ENCODE measurements around the gene CENPS.
"Not testable (repeated sequence)": the region's sequence is repeated elsewhere in the genome, so short reads cannot be mapped to it uniquely, and the experiment has no call there.

CENPS gene

GRCh38 chr1:10430216-10431069 is at the start of gene CENPS:
Gene CENPS, plus strand, starts transcription at chr1:10430433. Its CDS starts 85 bp downstream, at chr1:10430518.
- DNase-seq = peak; percentile 95

DNA sequence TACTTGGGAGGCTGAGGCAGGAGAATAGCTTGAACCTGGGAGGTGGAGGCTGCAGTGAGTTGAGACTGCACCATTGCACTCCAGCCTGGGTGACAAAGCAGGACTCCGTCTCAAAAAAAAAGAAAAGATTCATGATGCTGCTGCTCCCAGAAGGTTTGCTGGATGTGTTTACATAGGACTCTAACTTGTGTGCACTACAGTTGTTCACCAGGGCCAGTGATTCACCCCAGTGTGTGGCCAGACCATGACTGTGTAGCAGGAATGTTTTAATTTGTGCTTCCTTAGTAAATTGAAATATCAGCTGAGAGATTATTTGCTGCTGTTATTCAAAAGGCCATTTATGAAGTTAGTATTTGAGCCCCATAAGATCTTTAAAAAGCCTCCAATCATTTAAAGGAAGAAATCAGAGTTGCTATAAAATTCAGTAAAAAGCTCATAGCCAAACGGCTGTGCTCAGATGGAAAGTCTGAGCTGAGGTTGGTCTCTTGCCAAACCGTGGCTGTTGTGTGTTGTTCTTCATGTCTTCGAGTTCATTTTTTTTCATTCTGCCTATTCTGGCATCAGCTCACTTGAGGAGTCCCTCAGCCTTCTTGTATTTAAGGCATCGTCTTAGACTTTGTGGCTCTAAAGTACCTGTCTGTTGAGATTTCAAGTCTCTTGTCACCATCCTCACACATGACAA is 49.5 kb upstream of the CENPS start:
- no peak for DNase-seq

GRCh38 chr1:10383630-10384029 is 46.6 kb upstream of the CENPS start:
- DNase-seq = no peak

DNA sequence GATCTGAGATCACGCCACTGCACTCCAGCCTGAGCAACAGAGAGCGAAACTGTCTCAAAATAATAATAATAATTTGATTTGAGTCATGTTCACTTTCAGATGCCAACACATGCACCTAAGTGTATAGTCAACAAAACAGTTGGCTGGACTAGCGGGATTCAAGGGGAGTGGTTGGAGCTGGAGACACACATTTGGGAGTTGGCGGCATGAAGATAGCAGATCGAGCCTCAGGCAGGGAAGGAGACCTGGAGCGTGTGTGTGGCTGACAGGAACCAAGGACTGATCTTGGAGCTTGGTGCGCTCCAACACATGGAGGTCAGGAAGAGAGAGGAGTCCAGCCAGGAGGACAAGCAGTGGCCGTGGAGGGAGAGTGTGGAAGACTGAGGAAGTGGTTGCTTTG is 46.0 kb upstream of the CENPS start:
- no peak for DNase-seq

DNA sequence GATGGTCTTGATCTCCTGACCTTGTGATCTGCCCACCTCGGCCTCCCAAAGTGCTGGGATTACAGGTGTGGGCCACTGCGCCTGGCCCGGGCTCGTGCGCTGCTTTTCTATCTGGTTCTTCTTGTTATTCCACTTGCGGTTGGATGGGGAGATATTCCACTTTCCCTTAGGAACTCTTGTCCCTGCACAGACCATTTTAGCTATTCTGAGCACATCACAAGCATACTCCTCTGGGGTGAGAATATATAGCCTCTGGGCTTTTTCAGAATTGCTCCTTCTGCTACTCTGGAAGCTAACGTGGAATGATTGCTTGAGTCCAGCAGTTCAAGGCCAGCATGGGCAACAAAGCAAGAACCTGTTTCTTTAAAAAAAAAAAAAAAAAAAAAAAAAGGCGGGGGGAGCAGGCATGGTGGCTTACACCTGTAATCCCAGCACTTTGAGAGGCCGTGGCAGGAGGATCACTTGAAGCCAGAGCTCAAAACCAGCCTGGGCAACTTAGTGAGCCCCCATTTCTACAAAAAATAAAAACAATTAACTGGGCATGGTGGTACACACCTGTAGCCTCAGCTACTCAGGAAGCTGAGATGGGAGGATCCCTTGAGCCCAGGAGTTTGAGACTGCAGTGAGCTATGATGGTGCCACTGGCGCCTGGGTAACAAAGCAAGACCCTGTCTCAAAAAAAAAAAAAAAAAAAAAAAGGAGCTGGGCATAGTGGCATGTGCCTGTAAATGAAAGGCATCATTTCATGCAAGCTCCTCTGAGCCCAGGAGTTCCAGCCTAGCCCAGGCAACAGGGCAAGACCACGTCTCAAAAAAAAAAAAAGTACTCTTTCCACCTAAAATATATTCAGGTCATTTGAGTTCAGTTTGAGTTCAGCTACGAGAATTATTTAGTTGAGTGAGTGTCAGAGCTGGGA is 43.2 kb upstream of the CENPS start:
- DNase-seq = no peak

- DNase-seq = no peak
These were observed 42.4 kb upstream of the CENPS start for GRCh38 chr1:10387677-10388386.

DNA sequence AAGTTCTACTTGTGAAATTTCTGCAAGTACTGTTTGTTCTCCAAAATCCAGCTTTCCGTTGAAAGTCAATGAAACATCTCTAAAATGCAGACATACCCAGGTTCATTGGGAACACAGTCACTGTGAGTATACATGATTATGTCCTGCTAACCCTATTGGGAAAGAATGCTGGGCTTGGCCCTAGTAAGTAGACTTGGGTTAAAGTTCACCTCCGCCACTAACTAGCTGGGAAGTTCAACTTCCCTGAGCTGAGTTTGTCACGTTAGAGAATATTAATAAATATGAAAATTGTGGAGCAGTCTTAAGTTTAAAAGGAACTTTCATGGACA is 41.9 kb upstream of the CENPS start:
- no peak for DNase-seq

- no peak for DNase-seq
These were observed 40.8 kb upstream of the CENPS start for GRCh38 chr1:10389271-10389973.

GRCh38 chr1:10396870-10397269 is 33.4 kb upstream of the CENPS start:
- no peak for DNase-seq

- DNase-seq = no peak
These were observed 31.9 kb upstream of the CENPS start for GRCh38 chr1:10398278-10398733.

DNA sequence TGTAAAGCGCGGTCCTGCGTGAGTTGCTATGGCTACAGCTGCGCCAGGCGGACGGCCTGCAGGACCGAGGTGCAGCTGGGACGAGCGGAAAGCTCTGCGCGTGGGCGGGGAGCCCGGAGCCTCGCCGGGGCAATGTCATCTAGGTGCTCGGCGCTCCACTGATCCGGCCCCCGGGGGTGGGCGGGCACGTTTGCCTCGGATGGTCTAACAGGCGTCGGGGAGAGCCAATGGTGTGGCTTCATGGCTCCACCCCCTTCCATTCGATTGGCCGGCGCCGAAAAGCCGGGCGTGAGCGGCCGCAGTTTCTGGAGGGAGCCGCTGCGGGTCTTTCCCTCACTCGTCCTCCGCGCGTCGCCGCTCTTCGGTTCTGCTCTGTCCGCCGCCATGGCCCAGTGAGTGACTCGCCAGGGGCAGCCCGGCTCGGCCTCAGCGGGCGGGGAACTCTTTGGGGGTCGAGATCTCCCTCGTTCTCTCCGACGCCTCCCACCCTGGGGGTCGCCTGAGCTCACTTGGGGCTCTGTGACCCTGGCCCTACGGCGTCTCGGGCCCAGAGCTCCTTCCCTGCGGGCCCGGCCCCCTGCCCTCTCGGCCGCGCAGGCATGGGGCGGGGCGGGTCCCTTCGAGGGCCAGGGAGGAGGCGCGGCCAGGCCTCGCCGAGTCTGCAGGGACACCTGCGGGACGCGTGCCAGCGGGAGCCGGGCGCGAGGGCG is 31.3 kb upstream of the CENPS start, which contains the start of gene PGD:
Gene PGD (plus strand): TSS at position 331 of the 710 bp plus-strand sequence. CDS start 54 bp downstream, at position 385.
- DNase-seq = peak; percentile 97

DNA sequence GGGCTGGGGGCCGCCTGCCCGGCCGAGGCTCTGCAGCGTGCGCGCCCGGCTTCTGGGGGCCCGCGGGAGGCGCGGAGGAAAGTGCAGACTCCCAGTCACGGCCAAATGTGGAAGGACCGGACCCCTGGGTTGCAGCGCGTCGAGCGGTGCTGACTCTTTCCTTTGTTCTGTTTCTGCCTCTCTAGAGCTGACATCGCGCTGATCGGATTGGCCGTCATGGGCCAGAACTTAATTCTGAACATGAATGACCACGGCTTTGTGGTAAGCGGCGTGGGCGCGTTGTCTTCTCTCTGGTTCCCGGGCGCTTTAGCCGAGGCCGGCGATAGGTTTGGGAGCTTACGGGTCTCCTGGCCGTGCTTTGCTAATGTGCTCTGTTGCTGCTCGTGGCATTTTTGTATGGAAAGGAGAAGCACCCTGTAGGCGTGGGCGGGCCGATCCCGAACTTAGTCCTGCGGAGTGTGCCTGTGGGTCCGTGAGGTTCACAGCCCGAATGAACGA is 30.7 kb upstream of the CENPS start:
- DNase-seq = no peak

DNA sequence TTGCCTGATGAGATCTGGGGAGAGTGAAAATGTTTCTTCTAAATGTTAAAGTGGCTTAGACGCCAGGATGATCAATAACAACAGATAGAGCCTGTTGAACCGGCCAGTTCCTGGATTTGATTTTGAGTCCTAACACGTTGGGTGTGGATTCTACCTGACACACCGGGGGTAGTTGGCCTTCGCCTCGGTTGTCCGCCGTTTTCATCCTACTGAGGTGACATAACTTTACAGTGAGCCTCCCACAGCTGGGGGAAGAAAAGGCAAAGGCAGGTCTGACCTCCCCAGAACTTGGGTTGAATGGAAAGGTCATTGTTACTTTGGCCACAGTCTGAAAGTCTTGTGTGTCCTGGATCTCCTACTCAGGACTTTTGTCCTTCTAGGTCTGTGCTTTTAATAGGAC is 30.2 kb upstream of the CENPS start:
- no peak for DNase-seq

GRCh38 chr1:10401281-10401680 is 29.0 kb upstream of the CENPS start:
- DNase-seq = no peak

DNA sequence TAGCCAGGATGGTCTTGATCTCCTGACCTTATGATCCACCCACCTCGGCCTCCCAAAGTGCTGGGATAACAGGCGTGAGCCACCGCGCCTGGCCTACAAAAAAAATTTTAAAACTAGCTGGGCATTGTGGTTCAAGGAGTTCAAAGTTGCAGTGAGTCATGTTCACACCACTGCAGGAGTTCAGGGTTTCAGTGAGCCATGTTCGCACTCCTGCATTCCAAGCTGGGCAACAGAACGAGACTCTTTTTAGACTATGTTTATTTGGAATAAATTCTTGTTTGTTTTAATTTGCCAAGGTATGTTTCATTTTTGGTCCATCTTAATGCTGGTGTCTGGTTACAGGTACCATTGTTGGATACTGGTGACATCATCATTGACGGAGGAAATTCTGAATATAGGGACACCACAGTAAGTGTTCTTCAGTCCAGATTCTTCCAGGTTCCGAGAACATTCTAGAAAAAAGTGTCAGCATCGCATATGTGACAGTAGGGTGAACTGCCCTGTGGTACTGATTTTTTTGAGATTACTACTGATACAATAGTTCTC is 27.4 kb upstream of the CENPS start:
- DNase-seq = no peak

DNA sequence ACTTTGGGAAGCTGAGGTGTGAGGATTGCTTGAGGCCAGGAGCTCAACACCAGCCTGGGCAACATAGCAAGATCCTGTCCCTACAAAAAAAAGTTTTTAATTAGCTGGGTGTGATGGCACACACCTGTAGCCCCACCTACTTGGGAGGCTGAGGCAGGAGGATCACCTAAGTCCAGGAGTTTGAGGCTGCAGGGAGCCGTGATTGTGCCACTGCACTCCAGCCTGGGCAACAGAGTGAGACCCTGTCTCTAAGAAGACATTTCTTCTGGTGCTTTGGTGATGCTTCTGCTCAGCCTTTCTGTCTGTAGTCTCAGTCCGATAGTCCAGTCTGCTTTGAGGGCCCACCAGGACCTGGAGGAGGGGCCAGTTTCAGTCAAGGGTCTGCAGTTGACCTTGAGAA is 23.0 kb upstream of the CENPS start:
- DNase-seq = no peak

DNA sequence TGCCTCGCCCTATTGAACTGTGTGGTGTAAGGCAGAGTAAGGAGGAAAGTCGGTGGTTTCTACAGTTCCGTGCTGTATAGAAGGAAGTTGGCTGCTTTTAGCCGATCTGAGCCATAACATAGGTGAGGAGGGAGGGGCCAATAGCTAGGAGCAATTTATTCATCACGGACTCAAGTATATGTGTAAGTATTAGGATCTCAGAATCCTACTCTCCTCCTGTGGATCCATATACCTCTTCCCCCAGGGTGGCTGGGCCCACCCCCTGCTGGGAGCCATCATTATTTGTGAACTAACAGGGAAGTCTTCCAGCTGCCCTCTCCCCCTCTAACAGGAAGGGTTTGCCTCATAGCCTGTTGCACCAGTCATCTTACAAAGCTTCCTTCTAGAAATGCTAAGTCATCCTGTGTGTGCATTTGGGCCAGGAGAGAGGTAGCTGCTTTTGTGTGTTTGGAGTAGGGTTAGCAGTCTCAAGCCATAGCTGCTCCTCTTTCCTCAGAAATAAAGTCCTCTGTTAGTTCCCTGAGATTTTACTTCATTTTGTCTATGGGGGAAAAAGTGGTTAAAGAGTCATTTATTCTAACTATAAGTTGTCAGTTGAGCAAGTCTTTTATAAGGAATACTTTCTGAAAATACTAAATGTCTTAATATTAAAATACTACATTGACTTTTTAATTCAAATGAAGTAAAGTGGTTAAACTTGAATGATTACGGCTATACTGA is 14.9 kb upstream of the CENPS start:
- no peak for DNase-seq

DNA sequence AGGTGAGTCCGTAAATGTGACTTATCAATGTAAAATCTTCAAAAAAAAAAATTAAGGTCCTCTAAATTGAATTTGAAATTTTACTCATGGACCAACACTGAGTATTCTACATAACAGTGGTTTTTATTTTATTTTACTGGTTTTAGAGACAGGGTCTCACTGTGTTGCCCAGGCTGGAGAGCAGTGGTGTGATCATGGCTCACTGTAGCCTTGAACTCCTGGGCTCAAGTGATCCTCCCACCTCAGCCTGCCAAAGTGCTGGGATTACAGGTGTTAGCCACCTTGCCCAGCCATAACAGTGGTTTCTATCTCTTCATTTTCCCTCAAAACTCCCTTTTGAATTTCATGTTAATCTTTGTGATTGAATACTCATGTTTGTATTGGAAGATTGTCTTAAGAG is 14.3 kb upstream of the CENPS start:
- not testable (repeated sequence) for DNase-seq

DNA sequence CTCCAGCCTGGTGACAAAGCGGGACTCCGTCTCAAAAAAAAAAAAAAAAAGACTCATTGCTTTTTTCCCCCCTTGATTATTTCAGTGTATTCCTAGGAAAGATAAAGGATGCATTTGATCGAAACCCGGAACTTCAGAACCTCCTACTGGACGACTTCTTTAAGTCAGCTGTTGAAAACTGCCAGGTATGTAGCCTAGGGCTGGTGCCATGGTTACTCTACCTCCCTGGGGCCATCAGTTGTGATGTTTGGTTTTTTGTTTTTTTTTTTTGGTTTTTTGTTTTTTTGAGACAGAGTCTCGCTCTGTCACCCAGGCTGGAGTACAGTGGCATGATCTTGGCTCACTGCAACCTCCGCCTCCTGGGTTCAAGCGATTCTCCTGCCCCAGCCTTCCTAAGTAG is 11.5 kb upstream of the CENPS start:
- not testable (repeated sequence) for DNase-seq

GRCh38 chr1:10419351-10419750 is 10.9 kb upstream of the CENPS start:
- no peak for DNase-seq

All from stimulated activated CD4-positive, alpha-beta T cell treated with anti-CD3 and anti-CD28 coated beads, Interleukin-12 subunit alpha, Interleukin-12 subunit beta, amount 100 ng/mL, for 4 hours (primary cell).